Neural cell (in vitro differentiated cells): ENCODE data around the gene TNMD.

ENCODE experiments used
- CTCF ChIP-seq: fragments of 450-650 bp; IDR thresholded peaks from 2 replicates; pipeline ENCODE4 v1.5.1; 2014; ENCODE audit warnings: antibody characterized with exemption, mild to moderate bottlenecking, moderate library complexity; ENCODE audit not compliant: poor library complexity, severe bottlenecking
- POLR2AphosphoS5 ChIP-seq: IDR thresholded peaks from 2 replicates; pipeline ENCODE4 v1.6.1; 2012
- REST ChIP-seq: IDR thresholded peaks from 2 replicates; pipeline ENCODE4 v1.6.1; 2012; ENCODE audit warnings: borderline replicate concordance

GRCh38 chrX:100647095-100647494 is 62.4 kb downstream of the TNMD start:
- TF ChIP-seq CTCF (no peak), POLR2AphosphoS5 (no peak), REST (no peak)
